GM18861 (cell line): ENCODE measurements around the gene TP53TG3F.
"Not testable (repeated sequence)": the region's sequence is repeated elsewhere in the genome, so short reads cannot be mapped to it uniquely, and the experiment has no call there.

Source experiments
- ATAC-seq: cut with Tn5 transposase; IDR thresholded peaks from one replicate; pipeline ENCODE4 v1.9.1; 2021; ENCODE audit not compliant: unreplicated experiment

TP53TG3F gene

DNA sequence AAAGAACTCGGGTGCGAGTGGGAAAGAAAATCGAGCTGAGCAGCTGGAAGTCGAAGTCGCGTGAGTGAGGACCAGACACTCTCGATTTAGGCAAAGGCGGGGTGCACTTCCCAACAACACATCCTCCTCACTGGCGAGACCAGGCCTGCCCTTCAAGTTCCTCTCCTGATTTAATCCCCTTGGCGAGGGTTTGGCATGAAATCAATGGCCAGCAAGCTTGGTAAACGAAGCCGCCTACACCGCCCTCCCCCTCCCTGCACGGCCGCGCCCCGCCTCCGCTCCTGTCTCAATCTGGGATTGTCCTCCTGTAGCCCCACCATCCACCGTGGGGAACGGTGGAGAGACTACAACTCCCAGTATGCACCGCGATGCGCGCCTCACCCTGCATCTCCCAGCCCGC, at the start of gene TP53TG3F:
TSS of gene TP53TG3F (plus strand) at position 301 of the 400 bp plus-strand sequence. CDS start at position 369, 68 bp downstream.
- not testable (repeated sequence) for ATAC-seq

DNA sequence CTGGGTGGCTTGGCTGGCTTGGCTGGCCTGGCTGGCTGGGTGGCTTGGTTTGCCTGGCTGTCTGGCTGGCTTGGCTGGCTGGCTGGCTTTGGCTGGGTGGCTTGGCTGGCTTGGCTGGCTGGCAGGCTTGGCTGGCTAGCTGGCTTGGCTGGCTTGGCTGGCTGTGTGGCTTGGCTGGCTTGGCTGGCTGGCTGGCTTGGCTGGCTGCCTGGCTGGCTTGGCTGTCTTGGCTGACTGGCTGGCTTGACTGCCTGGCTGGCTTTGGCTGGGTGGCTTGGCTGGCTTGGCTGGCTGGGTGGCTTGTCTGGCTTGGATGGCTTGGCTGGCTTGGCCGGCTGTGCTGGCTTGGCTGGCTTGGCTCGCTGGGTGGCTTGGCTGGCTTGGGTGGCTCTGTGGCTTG, 32.2 kb downstream of the TP53TG3F start:
- not testable (repeated sequence) for ATAC-seq

DNA sequence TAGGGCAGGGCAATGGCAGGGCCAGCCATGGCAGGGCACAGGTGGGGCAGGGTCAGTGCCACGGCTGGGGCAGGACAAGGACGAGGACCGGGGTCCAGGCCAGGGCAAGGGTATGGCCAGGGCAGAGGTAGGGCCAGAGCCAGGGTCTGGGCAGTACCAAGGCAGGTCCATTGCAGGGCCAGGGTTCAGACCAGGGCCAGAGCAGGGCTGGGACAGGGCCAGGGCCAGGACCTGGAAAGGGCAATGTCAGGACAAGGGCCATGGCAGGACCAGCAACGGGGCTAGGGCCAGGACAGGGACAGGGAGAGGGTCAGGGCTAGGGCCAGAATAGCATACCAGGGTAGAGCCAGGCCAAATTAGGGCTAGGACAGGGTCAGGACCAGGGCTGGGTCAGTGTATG, 47.8 kb downstream of the TP53TG3F start:
- ATAC-seq: not testable (repeated sequence)

GRCh38 chr16:33509070-33509469, 49.7 kb downstream of the TP53TG3F start:
- not testable (repeated sequence) for ATAC-seq

DNA sequence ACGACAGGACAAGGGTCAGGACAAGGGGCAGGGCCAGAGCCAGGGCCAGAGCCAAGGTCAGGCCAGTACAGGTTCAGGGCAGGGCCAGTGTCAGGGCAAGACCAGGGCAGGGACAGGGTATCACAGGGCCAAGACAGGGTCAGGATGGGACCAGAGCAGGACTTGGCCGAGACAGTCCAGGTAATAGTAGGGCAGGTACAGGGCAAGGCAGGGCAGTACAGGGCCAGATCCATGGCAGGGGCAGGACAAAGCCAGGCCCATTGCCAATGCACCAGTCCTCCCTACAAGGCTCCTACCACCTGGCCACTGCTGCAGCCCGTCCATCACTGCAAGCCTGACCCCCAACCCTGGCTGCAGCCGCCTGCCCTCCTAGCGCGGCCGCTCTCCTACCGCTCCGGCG, 50.5 kb downstream of the TP53TG3F start:
- ATAC-seq: not testable (repeated sequence)
